KMS-11 (cell line): ENCODE data around the gene SUCLG2.

ENCODE experiments used
- H2AFZ ChIP-seq: fragments of 200-600 bp; sonication (generic); 2 replicates; pipeline ENCODE4 v1.6.1; 2016; ENCODE audit warnings: antibody characterized with exemption, mixed run types, low read depth
- H3K27ac ChIP-seq: fragments of 200-600 bp; sonication (generic); 2 replicates; pipeline ENCODE4 v1.6.1; 2016; ENCODE audit warnings: mild to moderate bottlenecking, mixed run types
- H3K27me3 ChIP-seq: fragments of 200-600 bp; sonication (generic); 2 replicates; pipeline ENCODE4 v1.6.1; 2017; ENCODE audit warnings: mild to moderate bottlenecking, low read depth, mixed run types, moderate library complexity; ENCODE audit not compliant: insufficient read depth
- H3K36me3 ChIP-seq: fragments of 200-600 bp; sonication (generic); 2 replicates; pipeline ENCODE4 v1.6.1; 2017; ENCODE audit warnings: mild to moderate bottlenecking, mixed run types; ENCODE audit not compliant: insufficient read depth
- H3K4me1 ChIP-seq: fragments of 200-600 bp; sonication (generic); 2 replicates; pipeline ENCODE4 v1.6.1; 2016; ENCODE audit warnings: mild to moderate bottlenecking, low read depth, mixed run types; ENCODE audit not compliant: poor library complexity, severe bottlenecking
- H3K4me2 ChIP-seq: fragments of 200-600 bp; sonication (generic); 2 replicates; pipeline ENCODE4 v1.7.0; 2016; ENCODE audit warnings: mild to moderate bottlenecking, mixed run types
- H3K4me3 ChIP-seq: fragments of 200-600 bp; sonication (generic); IDR thresholded peaks from 2 replicates; pipeline ENCODE4 v1.6.1; 2017; ENCODE audit warnings: low read depth, low read length, mixed read lengths; ENCODE audit not compliant: insufficient read depth
- H3K79me2 ChIP-seq: fragments of 200-600 bp; sonication (generic); 2 replicates; pipeline ENCODE4 v1.6.1; 2016; ENCODE audit warnings: low read depth, mixed run types; ENCODE audit not compliant: insufficient read depth
- H3K9ac ChIP-seq: fragments of 200-600 bp; sonication (generic); 2 replicates; pipeline ENCODE4 v1.6.1; 2016; ENCODE audit warnings: mild to moderate bottlenecking, mixed run types
- H4K20me1 ChIP-seq: fragments of 200-600 bp; sonication (generic); 2 replicates; pipeline ENCODE4 v1.6.1; 2016; ENCODE audit warnings: mild to moderate bottlenecking, mixed run types; ENCODE audit not compliant: insufficient read depth
- CTCF ChIP-seq: fragments of 200-600 bp; sonication (generic); conservative IDR thresholded peaks from 2 replicates; pipeline ENCODE4 v1.6.1; 2017; ENCODE audit warnings: low read depth, mild to moderate bottlenecking, antibody characterized with exemption, low read length, moderate library complexity, mixed read lengths

SUCLG2 gene

GRCh38 chr3:67487564-67488114, 166.8 kb downstream of the SUCLG2 start:
- Histone ChIP-seq H3K4me2 (no peak overlapping the region), H3K9ac (no peak overlapping the region), H3K27me3 (no peaks in the 10 kb centered on the region), H3K36me3 (no peaks in the 10 kb centered on the region), H2AFZ (no peak overlapping the region), H3K4me1 (no peaks in the 10 kb centered on the region), H3K4me3 (no peak overlapping the region), H4K20me1 (no peaks in the 10 kb centered on the region), H3K27ac (no peak overlapping the region), H3K79me2 (no peaks in the 10 kb centered on the region)
- no peak for TF ChIP-seq CTCF

- Histone ChIP-seq H3K4me1 (no peaks in the 10 kb centered on the region), H3K27me3 (no peaks in the 10 kb centered on the region), H3K79me2 (no peaks in the 10 kb centered on the region), H4K20me1 (no peaks in the 10 kb centered on the region), H3K4me3 (no peak overlapping the region), H3K36me3 (no peaks in the 10 kb centered on the region), H2AFZ (no peak overlapping the region), H3K27ac (no peak overlapping the region), H3K4me2 (no peak overlapping the region), H3K9ac (no peak overlapping the region)
- TF ChIP-seq CTCF = no peak
Observed at GRCh38 chr3:67486883-67487282, 167.5 kb downstream of the SUCLG2 start.

- Histone ChIP-seq H3K27ac (no peak overlapping the region), H3K4me2 (no peak overlapping the region), H3K36me3 (no peaks in the 10 kb centered on the region), H3K9ac (no peak overlapping the region), H3K4me3 (no peak overlapping the region), H3K79me2 (no peaks in the 10 kb centered on the region), H3K4me1 (no peaks in the 10 kb centered on the region), H3K27me3 (no peaks in the 10 kb centered on the region), H4K20me1 (no peaks in the 10 kb centered on the region), H2AFZ (no peak overlapping the region)
- no peak for TF ChIP-seq CTCF
Observed at GRCh38 chr3:67484085-67484484, 170.3 kb downstream of the SUCLG2 start.

- no peaks in the 10 kb centered on the region for H3K27me3 ChIP-seq
- no peaks in the 10 kb centered on the region for H3K79me2 ChIP-seq
- H3K4me1 ChIP-seq = no peaks in the 10 kb centered on the region
- no peaks in the 10 kb centered on the region for H3K36me3 ChIP-seq
- no peak overlapping the region for H3K9ac ChIP-seq
- no peak overlapping the region for H3K27ac ChIP-seq
- H3K4me2 ChIP-seq = no peak overlapping the region
- H3K4me3 ChIP-seq = no peak overlapping the region
- H2AFZ ChIP-seq = no peak overlapping the region
- no peak for TF ChIP-seq CTCF
- H4K20me1 ChIP-seq = no peaks in the 10 kb centered on the region
Observed at GRCh38 chr3:67481126-67481525, 173.3 kb downstream of the SUCLG2 start.
